ENCODE measurements around the gene ZNF544.
"Not testable (repeated sequence)": the region's sequence is repeated elsewhere in the genome, so short reads cannot be mapped to it uniquely, and the experiment has no call there.

ZNF544 gene

DNA sequence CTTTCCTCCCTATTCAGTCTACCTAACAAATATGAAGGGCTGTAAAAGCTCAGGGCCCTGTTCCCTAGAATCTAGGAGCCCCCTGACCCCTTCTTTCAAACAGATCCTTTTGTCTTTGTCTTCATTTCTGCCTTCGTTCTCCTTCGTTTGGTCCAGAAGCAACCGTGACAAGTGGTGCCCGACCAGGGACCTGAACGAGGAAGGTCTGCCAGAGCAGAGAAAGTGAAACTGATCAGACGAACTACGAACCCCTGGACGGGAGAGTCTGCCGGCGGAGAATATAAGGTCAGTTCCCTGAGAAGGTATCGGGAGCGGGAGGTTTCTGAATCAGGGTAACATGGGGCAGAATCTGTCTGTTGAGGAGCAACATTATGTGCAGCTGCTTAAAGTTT lies 77.2 kb downstream of the ZNF544 start:
- no peak for DNase-seq

DNA sequence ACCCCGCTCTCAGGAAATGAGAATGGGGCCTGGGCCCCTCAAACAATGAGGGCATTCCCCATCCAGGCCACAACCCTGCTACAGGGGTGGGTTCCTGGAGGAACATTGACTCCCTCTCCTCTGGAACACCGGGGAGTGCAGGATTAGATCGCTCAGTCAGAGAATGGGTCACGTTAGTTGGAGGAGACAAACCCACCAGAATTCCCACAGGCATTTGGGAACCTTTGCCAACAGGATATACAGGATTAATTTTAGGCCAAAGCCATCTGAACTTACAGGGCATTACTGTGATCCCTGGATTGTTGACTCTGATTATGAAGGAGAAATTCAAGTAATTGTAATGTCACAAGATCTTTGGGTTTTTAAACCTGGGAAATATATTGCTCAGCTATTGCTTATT lies 79.0 kb downstream of the ZNF544 start:
- no peak for DNase-seq

GRCh38 chr19:58310685-58311084 lies 82.0 kb downstream of the ZNF544 start:
- not testable (repeated sequence) for DNase-seq

GRCh38 chr19:58311345-58311865 lies 82.7 kb downstream of the ZNF544 start:
- no peak for DNase-seq

Measured in islet precursor cell (in vitro differentiated cells).